ENCODE results near the gene LOXL3. TPM values are rescaled to one million over a fixed set of nuclear protein-coding genes. Genes with fewer than 3 reads are reported as not detected.
A peak's percentile ranks its signal among the peaks of the same experiment; 100 is the strongest.

LOXL3 gene
- total and polyA plus RNA-seq, 2 donors from 2014 or later = 2.4 to 9.7 TPM

DNA sequence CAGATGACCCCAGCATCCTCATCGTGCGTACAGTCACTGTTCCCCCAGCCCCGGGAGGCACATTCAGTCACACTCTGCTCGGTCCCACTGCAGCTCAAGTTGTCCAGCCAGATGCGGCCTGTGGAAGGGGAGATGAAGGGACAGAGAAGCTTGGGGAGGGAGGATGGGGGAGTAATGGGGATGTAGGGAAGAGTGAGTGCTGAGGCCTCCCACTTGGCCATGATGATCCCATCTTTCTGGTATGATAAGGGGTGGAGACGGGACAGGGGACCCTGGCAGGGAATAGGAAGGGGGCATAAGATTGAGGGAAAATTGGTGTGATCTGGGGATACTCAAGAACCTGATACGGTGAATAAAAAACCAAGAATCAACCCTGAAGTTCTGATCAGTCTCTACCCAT, 3.5 kb downstream of the LOXL3 start:
- no peak for FAIRE-seq
- intact Hi-C loops (cut with DNase I) = no loop called here
- peak in 1 of 5 donors; percentile 10 for DNase-seq
- Histone ChIP-seq H3K27ac (ENCODE audit: low read depth in 2 of 2, low read length in 2 of 2) (no peak overlapping the region), H3K4me3 (ENCODE audit: low read length in 3 of 3) (no peak overlapping the region), H3K9me3 (ENCODE audit: control insufficient read depth in 2 of 3, insufficient read depth in 1 of 3, low read length in 3 of 3) (no peaks in the 10 kb centered on the region), H3K36me3 (ENCODE audit: control insufficient read depth in 2 of 3, insufficient read depth in 3 of 3, low read length in 3 of 3) (no peaks in the 10 kb centered on the region), H3K27me3 (ENCODE audit: control insufficient read depth, insufficient read depth, low read length) (no peaks in the 10 kb centered on the region), H3K9ac (ENCODE audit: low read length in 3 of 3) (no peak overlapping the region), H3K4me1 (ENCODE audit: control insufficient read depth in 2 of 3, insufficient read depth in 2 of 3, low read depth in 1 of 3, low read length in 3 of 3) (peaks cover 0 to 7% (median 0%) of the 10 kb centered on the region in 3 donors)
- TF ChIP-seq, protein P1, sequence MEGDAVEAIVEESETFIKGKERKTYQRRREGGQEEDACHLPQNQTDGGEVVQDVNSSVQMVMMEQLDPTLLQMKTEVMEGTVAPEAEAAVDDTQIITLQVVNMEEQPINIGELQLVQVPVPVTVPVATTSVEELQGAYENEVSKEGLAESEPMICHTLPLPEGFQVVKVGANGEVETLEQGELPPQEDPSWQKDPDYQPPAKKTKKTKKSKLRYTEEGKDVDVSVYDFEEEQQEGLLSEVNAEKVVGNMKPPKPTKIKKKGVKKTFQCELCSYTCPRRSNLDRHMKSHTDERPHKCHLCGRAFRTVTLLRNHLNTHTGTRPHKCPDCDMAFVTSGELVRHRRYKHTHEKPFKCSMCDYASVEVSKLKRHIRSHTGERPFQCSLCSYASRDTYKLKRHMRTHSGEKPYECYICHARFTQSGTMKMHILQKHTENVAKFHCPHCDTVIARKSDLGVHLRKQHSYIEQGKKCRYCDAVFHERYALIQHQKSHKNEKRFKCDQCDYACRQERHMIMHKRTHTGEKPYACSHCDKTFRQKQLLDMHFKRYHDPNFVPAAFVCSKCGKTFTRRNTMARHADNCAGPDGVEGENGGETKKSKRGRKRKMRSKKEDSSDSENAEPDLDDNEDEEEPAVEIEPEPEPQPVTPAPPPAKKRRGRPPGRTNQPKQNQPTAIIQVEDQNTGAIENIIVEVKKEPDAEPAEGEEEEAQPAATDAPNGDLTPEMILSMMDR (IDR thresholded peaks at IDR 0.05; ENCODE audit: borderline replicate concordance, extremely low read depth, insufficient read depth) = no peak

DNA sequence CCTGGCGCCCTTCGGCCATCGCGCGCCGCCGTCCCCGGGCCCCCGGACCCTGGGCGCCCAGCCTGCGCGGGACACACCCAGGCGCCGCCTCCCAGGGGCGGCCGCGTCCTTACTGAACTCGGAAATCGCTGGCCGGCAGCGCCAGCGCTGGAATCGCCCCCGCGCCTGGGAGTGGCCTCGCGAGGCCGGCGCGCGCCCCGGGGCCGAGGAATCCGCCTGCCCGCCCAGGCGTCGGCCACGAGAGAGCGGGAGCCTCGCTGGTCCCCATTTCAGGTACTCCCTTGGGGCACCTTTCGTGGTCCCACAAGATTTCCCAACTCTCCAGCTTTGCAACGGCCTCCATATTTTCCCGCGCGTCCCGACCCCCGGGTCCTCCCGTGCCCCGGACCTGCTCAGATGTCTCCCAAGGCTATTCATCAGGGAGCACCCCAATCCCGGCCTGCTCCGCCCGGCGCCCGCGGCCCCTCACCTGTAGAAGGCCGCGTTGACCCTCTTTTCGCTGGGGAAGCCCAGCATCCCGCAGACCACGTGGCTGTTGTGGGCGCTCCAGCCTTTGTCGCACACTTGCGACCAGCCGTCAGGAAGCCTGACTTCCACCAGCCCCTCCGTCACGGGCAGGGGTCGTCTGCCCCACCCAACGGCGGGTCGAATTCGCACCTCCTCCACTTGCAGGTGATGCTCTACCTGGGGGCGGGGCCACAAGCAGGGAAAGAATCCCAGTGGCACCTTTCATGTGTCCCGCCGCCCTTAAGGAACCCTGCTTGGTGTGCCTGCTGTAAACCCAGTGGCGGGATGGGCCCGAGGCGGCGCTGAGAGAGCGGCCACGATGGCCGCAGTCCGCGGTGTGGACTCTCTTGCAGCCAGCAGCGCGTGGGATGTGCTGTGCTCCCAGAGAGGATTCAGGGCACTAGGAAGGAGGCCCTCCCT, 4.6 kb downstream of the LOXL3 start:
- H3K9ac ChIP-seq (ENCODE audit: low read length in 3 of 3) = peak overlapping the region in 1 of 3 donors; percentile 55
- intact Hi-C loops (cut with DNase I) = no loop called here
- FAIRE-seq = no peak

DNA sequence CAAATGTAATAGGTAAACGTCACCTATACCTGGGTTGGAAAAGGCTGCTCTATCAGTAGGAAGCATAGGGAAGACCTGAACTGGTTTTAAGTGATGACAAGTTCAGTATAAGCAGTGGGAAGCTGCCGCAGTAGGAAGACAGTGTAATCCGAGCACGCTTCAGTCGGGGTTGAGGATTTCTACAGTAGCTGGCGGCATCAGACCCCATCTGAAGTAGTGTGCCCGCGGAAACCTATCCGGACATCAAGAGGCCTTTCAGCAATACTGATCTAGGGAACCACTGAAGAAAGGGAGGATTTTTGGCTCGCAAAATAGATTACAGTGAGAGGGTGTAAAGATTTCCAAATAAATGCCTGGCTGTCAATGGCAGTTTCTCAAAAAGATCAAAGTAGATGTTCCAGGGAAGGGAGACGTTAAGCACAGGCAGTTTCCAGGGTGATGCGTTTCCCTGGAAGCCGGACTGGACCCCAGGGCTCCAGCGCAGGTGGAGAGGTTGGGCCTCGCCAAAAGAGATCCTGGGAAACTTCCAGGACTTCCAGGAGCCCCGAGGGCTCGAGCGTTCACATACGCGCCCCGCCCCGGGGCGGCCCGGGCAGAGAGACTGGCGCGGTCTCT, 5.3 kb downstream of the LOXL3 start:
- H3K9me3 ChIP-seq (ENCODE audit: control insufficient read depth in 2 of 3, insufficient read depth in 1 of 3, low read length in 3 of 3) = no peaks in the 10 kb centered on the region
- no peaks in the 10 kb centered on the region for H3K36me3 ChIP-seq (ENCODE audit: control insufficient read depth in 2 of 3, insufficient read depth in 3 of 3, low read length in 3 of 3)
- peak overlapping the region; percentile 28 to 50 (median 31) for H3K4me3 ChIP-seq (ENCODE audit: low read length in 3 of 3)
- peaks cover 0 to 7% (median 0%) of the 10 kb centered on the region in 3 donors for H3K4me1 ChIP-seq (ENCODE audit: control insufficient read depth in 2 of 3, insufficient read depth in 2 of 3, low read depth in 1 of 3, low read length in 3 of 3)
- FAIRE-seq (no peak), DNase-seq (peak in 3 of 5 donors; percentile 37 to 51 (median 45))
- intact Hi-C loops (cut with DNase I) = no loop called here
- H3K27me3 ChIP-seq (ENCODE audit: control insufficient read depth, insufficient read depth, low read length) = no peaks in the 10 kb centered on the region
- no peak overlapping the region for H3K27ac ChIP-seq (ENCODE audit: low read depth in 2 of 2, low read length in 2 of 2)
- peak overlapping the region in 2 of 3 donors; percentile 7 to 48 for H3K9ac ChIP-seq (ENCODE audit: low read length in 3 of 3)
- TF ChIP-seq, protein P1 (IDR thresholded peaks at IDR 0.05; ENCODE audit: borderline replicate concordance, extremely low read depth, insufficient read depth) = no peak

More for the DNA sequence above, 4.6 kb downstream of the LOXL3 start:
- DNase-seq = peak; percentile 62 to 88 (median 84)
- H3K4me1 ChIP-seq (ENCODE audit: control insufficient read depth in 2 of 3, insufficient read depth in 2 of 3, low read depth in 1 of 3, low read length in 3 of 3) = peaks cover 0 to 7% (median 0%) of the 10 kb centered on the region in 3 donors
- no peaks in the 10 kb centered on the region for H3K9me3 ChIP-seq (ENCODE audit: control insufficient read depth in 2 of 3, insufficient read depth in 1 of 3, low read length in 3 of 3)
- peak overlapping the region; percentile 28 to 63 (median 44) for H3K4me3 ChIP-seq (ENCODE audit: low read length in 3 of 3)
- no peaks in the 10 kb centered on the region for H3K27me3 ChIP-seq (ENCODE audit: control insufficient read depth, insufficient read depth, low read length)
- TF ChIP-seq, protein P1 (IDR thresholded peaks at IDR 0.05; ENCODE audit: borderline replicate concordance, extremely low read depth, insufficient read depth) = no peak
- H3K27ac ChIP-seq (ENCODE audit: low read depth in 2 of 2, low read length in 2 of 2) = no peak overlapping the region
- no peaks in the 10 kb centered on the region for H3K36me3 ChIP-seq (ENCODE audit: control insufficient read depth in 2 of 3, insufficient read depth in 3 of 3, low read length in 3 of 3)

Measured in kidney (tissue), 14 donors.